IMR-90 (cell line): ENCODE data around the gene TCERG1L. TPM values are rescaled to one million over a fixed set of nuclear protein-coding genes. Genes with fewer than 3 reads are reported as not detected.

Source experiments
- ATAC-seq: fragments of 200-7000 bp; cut with Tn5 transposase; 2 replicates; pipeline ENCODE4 v1.9.1; 2020; ENCODE audit warnings: low read depth, mild to moderate bottlenecking, moderate library complexity
- BruUV-seq: library from RNA; stranded (reverse); fragments of 400-500 nt; replicated peaks from 2 replicates; lab custom pipeline; 2021; lab: Mats Ljungman, UMichigan
- CTCF ChIA-PET: fragments of 300-600 bp; formaldehyde crosslinking; extraction: SDS; loops from one replicate; lab custom pipeline; 2021; ENCODE audit warnings: antibody characterized with exemption; lab: Yijun Ruan, JAX
- POLR2A ChIA-PET: fragments of 300-600 bp; sonication (Branson Sonifier 250); formaldehyde crosslinking; loops from one replicate; lab custom pipeline; 2022; ENCODE audit warnings: antibody characterized with exemption; ENCODE audit not compliant: unreplicated experiment; lab: Charles Lee
- DNase-seq: peaks from one replicate; pipeline ENCODE4 v3.0.0; 2013
- H2AFZ ChIP-seq: replicated peaks from 2 replicates; pipeline ENCODE3; 2013; ENCODE audit warnings: low read length, mild to moderate bottlenecking; ENCODE audit not compliant: poor library complexity
- H2AK5ac ChIP-seq: 2 replicates; pipeline ENCODE4 v1.6.1; 2013; ENCODE audit warnings: low read depth, low read length, inconsistent platforms
- H2AK9ac ChIP-seq: replicated peaks from 2 replicates; pipeline ENCODE3; 2013; ENCODE audit warnings: mild to moderate bottlenecking, low read depth, low read length, moderate library complexity; ENCODE audit not compliant: poor library complexity
- H2BK120ac ChIP-seq: 2 replicates; pipeline ENCODE4 v1.6.1; 2013; ENCODE audit warnings: low read depth, low read length, inconsistent platforms
- H2BK15ac ChIP-seq: 3 replicates; pipeline ENCODE4 v1.6.1; 2013; ENCODE audit warnings: low read depth, low read length, inconsistent platforms
- H2BK20ac ChIP-seq: 2 replicates; pipeline ENCODE4 v1.6.1; 2013; ENCODE audit warnings: low read depth, mild to moderate bottlenecking, inconsistent platforms, low read length, moderate library complexity
- H2BK5ac ChIP-seq: 2 replicates; pipeline ENCODE4 v1.6.1; 2013; ENCODE audit warnings: mild to moderate bottlenecking, low read depth, low read length, inconsistent platforms; ENCODE audit not compliant: poor library complexity, severe bottlenecking
- H3K14ac ChIP-seq: replicated peaks from 2 replicates; pipeline ENCODE4 v1.6.1; 2013; ENCODE audit warnings: low read depth, low read length, inconsistent platforms
- H3K18ac ChIP-seq: 2 replicates; pipeline ENCODE4 v1.6.1; 2013; ENCODE audit warnings: low read depth, low read length, control low read depth
- H3K23ac ChIP-seq: 2 replicates; pipeline ENCODE4 v1.6.1; 2013; ENCODE audit warnings: low read depth, low read length, inconsistent platforms
- H3K27ac ChIP-seq: 2 replicates; pipeline ENCODE4 v1.5.1; 2013; ENCODE audit warnings: mild to moderate bottlenecking, control low read depth, low read length; ENCODE audit not compliant: insufficient read depth
- H3K27me3 ChIP-seq: 2 replicates; pipeline ENCODE4 v1.6.1; 2013; ENCODE audit warnings: low read length; ENCODE audit not compliant: control insufficient read depth, insufficient read depth
- H3K36me3 ChIP-seq: 2 replicates; pipeline ENCODE4 v1.6.1; 2013; ENCODE audit warnings: low read length, mixed read lengths; ENCODE audit not compliant: control insufficient read depth, insufficient read depth
- H3K4ac ChIP-seq: 2 replicates; pipeline ENCODE4 v1.6.1; 2013; ENCODE audit warnings: low read depth, low read length, inconsistent platforms
- H3K4me1 ChIP-seq: 2 replicates; pipeline ENCODE4 v1.6.1; 2013; ENCODE audit warnings: low read length, mixed read lengths; ENCODE audit not compliant: control insufficient read depth, insufficient read depth
- H3K4me2 ChIP-seq: 2 replicates; pipeline ENCODE4 v1.6.1; 2013; ENCODE audit warnings: low read depth, mild to moderate bottlenecking, control low read depth, low read length, moderate library complexity
- H3K4me3 ChIP-seq: 2 replicates; pipeline ENCODE4 v1.5.1; 2013; ENCODE audit warnings: low read depth, mild to moderate bottlenecking, control low read depth, low read length, moderate library complexity; ENCODE audit not compliant: insufficient read depth
- H3K56ac ChIP-seq: 2 replicates; pipeline ENCODE4 v1.6.1; 2013; ENCODE audit warnings: low read length, inconsistent platforms; ENCODE audit not compliant: insufficient read depth; ENCODE audit errors: extremely low read depth
- H3K79me1 ChIP-seq, 2 experiments: 2 replicates each; pipeline ENCODE4 v1.6.1; 2013; ENCODE audit warnings: low read length in 2 of 2, inconsistent platforms in 1 of 2, low read depth in 1 of 2
- H3K9ac ChIP-seq: 2 replicates; pipeline ENCODE4 v1.6.1; 2013; ENCODE audit warnings: low read depth, low read length, control low read depth
- H3K9me1 ChIP-seq: 2 replicates; pipeline ENCODE4 v1.6.1; 2013; ENCODE audit warnings: low read length, inconsistent platforms; ENCODE audit not compliant: insufficient read depth
- H3K9me3 ChIP-seq: 2 replicates; pipeline ENCODE4 v1.6.1; 2013; ENCODE audit warnings: low read length; ENCODE audit not compliant: control insufficient read depth, insufficient read depth
- H4K20me1 ChIP-seq: 2 replicates; pipeline ENCODE4 v1.6.1; 2013; ENCODE audit warnings: low read length, inconsistent platforms; ENCODE audit not compliant: insufficient read depth
- H4K5ac ChIP-seq: 2 replicates; pipeline ENCODE4 v1.6.1; 2013; ENCODE audit warnings: mild to moderate bottlenecking, low read depth, low read length, control low read depth
- H4K8ac ChIP-seq, 2 experiments: 2 replicates each; pipeline ENCODE4 v1.6.1; 2013; ENCODE audit warnings: low read depth in 2 of 2, low read length in 2 of 2, control low read depth in 1 of 2, inconsistent platforms in 1 of 2
- H4K91ac ChIP-seq: 2 replicates; pipeline ENCODE4 v1.6.1; 2013; ENCODE audit warnings: low read depth, low read length, inconsistent platforms; ENCODE audit not compliant: insufficient read depth
- CEBPB ChIP-seq: IDR thresholded peaks from 2 replicates; pipeline ENCODE4 v1.6.1; 2012; ENCODE audit warnings: low read depth, low read length, improper control_type of control experiment
- CHD1 ChIP-seq: IDR thresholded peaks from 2 replicates; pipeline ENCODE4 v1.6.1; 2012; ENCODE audit warnings: low read depth, low read length, improper control_type of control experiment
- FOS ChIP-seq: fragments of 150-350 bp; IDR thresholded peaks from 2 replicates; pipeline ENCODE4 v1.6.1; 2016; ENCODE audit warnings: low read depth, low read length
- MAFK ChIP-seq: IDR thresholded peaks from 2 replicates; pipeline ENCODE4 v1.6.1; 2012; ENCODE audit warnings: low read depth, low read length, improper control_type of control experiment
- MAZ ChIP-seq: IDR thresholded peaks from 2 replicates; pipeline ENCODE4 v1.6.1; 2012; ENCODE audit warnings: low read depth, mild to moderate bottlenecking, low read length, improper control_type of control experiment, moderate library complexity, borderline replicate concordance
- MXI1 ChIP-seq: IDR thresholded peaks from 2 replicates; pipeline ENCODE4 v1.6.1; 2012; ENCODE audit warnings: low read depth, mild to moderate bottlenecking, low read length, moderate library complexity, borderline replicate concordance
- NFE2L2 ChIP-seq: fragments of 150-350 bp; IDR thresholded peaks from 2 replicates; pipeline ENCODE4 v1.6.1; 2016; ENCODE audit warnings: low read depth, mild to moderate bottlenecking, low read length
- POLR2A ChIP-seq: IDR thresholded peaks from 2 replicates; pipeline ENCODE4 v1.6.1; 2012; ENCODE audit warnings: mild to moderate bottlenecking, low read depth, low read length
- RAD21 ChIP-seq: IDR thresholded peaks from 2 replicates; pipeline ENCODE4 v1.6.1; 2012; ENCODE audit warnings: low read length, improper control_type of control experiment
- RCOR1 ChIP-seq: IDR thresholded peaks from 2 replicates; pipeline ENCODE4 v1.6.1; 2012; ENCODE audit warnings: mild to moderate bottlenecking, low read length, improper control_type of control experiment; ENCODE audit not compliant: insufficient replicate concordance
- RFX5 ChIP-seq: IDR thresholded peaks from 2 replicates; pipeline ENCODE4 v1.8.0; 2012; ENCODE audit warnings: low read depth, mild to moderate bottlenecking, low read length, moderate library complexity
- SMC3 ChIP-seq: fragments of 150-350 bp; IDR thresholded peaks from 2 replicates; pipeline ENCODE4 v1.6.1; 2016; ENCODE audit warnings: low read depth, mild to moderate bottlenecking, antibody characterized with exemption, low read length, moderate library complexity
- WGBS, 2 experiments: methylation state at CpG; one replicate each; pipeline versions ENCODE4 v1.1.5 to v1.1.7; 2013; ENCODE audit warnings: missing lambda C conversion rate in 2 of 2; ENCODE audit not compliant: insufficient read length in 1 of 2; ENCODE audit errors: extremely low coverage in 2 of 2; 5-methylcytosine and 5-hydroxymethylcytosine counted together
- dilution Hi-C: fragments of 300-500 bp; cut with HindIII; formaldehyde crosslinking; loops from one replicate; pipeline ENCODE4 v1.14.3; 2018; ENCODE audit warnings: low sequenced_read_pairs; ENCODE audit not compliant: unreplicated experiment
- in situ Hi-C: fragments of 300-500 bp; cut with MboI; formaldehyde crosslinking; loops from 3 replicates; pipeline ENCODE4 v1.14.3; 2019; ENCODE audit warnings: low sequenced_read_pairs, inconsistent platforms, mixed read lengths
- intact Hi-C: fragments of 100-400 bp; cut with micrococcal nuclease; formaldehyde crosslinking; loops from 2 replicates; pipeline ENCODE4 v1.10.0; 2022
- polyA plus RNA-seq, 3 experiments: library from polyadenylated mRNA; depleted of rRNA; stranded (reverse); fragments of >200 nt; gene quantifications; 2 replicates each; pipeline ENCODE4 v1.2.3, GENCODE V29; 2012; ENCODE audit warnings: low replicate concordance in 1 of 3
- total RNA-seq: library from RNA; depleted of rRNA; stranded (reverse); fragments of >200 nt; gene quantifications from 2 replicates; pipeline ENCODE4 v1.2.3, GENCODE V29; 2012
- TF ChIP-seq, protein P1 (sequence below): fragments of 150-350 bp; IDR thresholded peaks from 2 replicates; pipeline ENCODE4 v1.6.1; 2016; ENCODE audit warnings: low read depth, mild to moderate bottlenecking, low read length, moderate library complexity, borderline replicate concordance
- TF ChIP-seq, protein P2 (sequence below): fragments of 150-350 bp; IDR thresholded peaks from 2 replicates; pipeline ENCODE4 v1.6.1; 2017; ENCODE audit warnings: mild to moderate bottlenecking, antibody characterized with exemption, low read length, low read depth
- TF ChIP-seq, protein P3 (sequence below): conservative IDR thresholded peaks from 2 replicates; pipeline ENCODE4 v1.5.1; 2012; ENCODE audit warnings: mild to moderate bottlenecking, low read depth, low read length, improper control_type of control experiment

TCERG1L gene
- total and polyA plus RNA-seq, 2 of the 4 experiments (the other 2 are of a cell fraction), result not detected

GRCh38 chr10:131180086-131180485 is 131.4 kb downstream of the TCERG1L start:
- H3K18ac ChIP-seq, result no peak overlapping the region
- 67% methylated on average over 1 of the region's 9 CpGs; no CpG with 5 or more reads in 1 of the 2 experiments for WGBS, 2 experiments
- no peak overlapping the region for H2BK120ac ChIP-seq
- no peak overlapping the region for H2BK20ac ChIP-seq
- H3K4me3 ChIP-seq, result no peak overlapping the region
- TF ChIP-seq CHD1, result no peak
- no peak for TF ChIP-seq SMC3
- TF ChIP-seq, protein P1, sequence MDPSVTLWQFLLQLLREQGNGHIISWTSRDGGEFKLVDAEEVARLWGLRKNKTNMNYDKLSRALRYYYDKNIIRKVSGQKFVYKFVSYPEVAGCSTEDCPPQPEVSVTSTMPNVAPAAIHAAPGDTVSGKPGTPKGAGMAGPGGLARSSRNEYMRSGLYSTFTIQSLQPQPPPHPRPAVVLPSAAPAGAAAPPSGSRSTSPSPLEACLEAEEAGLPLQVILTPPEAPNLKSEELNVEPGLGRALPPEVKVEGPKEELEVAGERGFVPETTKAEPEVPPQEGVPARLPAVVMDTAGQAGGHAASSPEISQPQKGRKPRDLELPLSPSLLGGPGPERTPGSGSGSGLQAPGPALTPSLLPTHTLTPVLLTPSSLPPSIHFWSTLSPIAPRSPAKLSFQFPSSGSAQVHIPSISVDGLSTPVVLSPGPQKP, result no peak
- no peak for TF ChIP-seq MXI1
- no peak for TF ChIP-seq POLR2A
- TF ChIP-seq NFE2L2, result no peak
- TF ChIP-seq, protein P2, sequence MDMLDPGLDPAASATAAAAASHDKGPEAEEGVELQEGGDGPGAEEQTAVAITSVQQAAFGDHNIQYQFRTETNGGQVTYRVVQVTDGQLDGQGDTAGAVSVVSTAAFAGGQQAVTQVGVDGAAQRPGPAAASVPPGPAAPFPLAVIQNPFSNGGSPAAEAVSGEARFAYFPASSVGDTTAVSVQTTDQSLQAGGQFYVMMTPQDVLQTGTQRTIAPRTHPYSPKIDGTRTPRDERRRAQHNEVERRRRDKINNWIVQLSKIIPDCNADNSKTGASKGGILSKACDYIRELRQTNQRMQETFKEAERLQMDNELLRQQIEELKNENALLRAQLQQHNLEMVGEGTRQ, result no peak
- no peak for TF ChIP-seq FOS
- no peak for TF ChIP-seq CEBPB
- no peak for TF ChIP-seq MAFK
- TF ChIP-seq MAZ, result no peak
- no peak for TF ChIP-seq RFX5
- no peak for TF ChIP-seq RCOR1
- TF ChIP-seq, protein P3, sequence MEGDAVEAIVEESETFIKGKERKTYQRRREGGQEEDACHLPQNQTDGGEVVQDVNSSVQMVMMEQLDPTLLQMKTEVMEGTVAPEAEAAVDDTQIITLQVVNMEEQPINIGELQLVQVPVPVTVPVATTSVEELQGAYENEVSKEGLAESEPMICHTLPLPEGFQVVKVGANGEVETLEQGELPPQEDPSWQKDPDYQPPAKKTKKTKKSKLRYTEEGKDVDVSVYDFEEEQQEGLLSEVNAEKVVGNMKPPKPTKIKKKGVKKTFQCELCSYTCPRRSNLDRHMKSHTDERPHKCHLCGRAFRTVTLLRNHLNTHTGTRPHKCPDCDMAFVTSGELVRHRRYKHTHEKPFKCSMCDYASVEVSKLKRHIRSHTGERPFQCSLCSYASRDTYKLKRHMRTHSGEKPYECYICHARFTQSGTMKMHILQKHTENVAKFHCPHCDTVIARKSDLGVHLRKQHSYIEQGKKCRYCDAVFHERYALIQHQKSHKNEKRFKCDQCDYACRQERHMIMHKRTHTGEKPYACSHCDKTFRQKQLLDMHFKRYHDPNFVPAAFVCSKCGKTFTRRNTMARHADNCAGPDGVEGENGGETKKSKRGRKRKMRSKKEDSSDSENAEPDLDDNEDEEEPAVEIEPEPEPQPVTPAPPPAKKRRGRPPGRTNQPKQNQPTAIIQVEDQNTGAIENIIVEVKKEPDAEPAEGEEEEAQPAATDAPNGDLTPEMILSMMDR, result no peak
- TF ChIP-seq RAD21, result no peak
- H2AK5ac ChIP-seq, result no peak overlapping the region
- H2BK15ac ChIP-seq, result no peak overlapping the region
- ChIA-PET POLR2A (no interaction called here), CTCF (no interaction called here)
- H3K4me1 ChIP-seq, result no peaks in the 10 kb centered on the region
- no peak overlapping the region for H3K9ac ChIP-seq
- H3K27me3 ChIP-seq, result no peaks in the 10 kb centered on the region
- dilution Hi-C loops, result no loop called here
- no peak overlapping the region for H3K14ac ChIP-seq
- H4K20me1 ChIP-seq, result no peaks in the 10 kb centered on the region
- no peaks in the 10 kb centered on the region for H3K79me1 ChIP-seq
- ATAC-seq (no peak), DNase-seq (no peak)
- no peak overlapping the region for H2AK9ac ChIP-seq
- intact Hi-C loops, result no loop called here
- H3K4me2 ChIP-seq, result no peak overlapping the region
- no peaks in the 10 kb centered on the region for H3K9me1 ChIP-seq
- H3K4ac ChIP-seq, result no peak overlapping the region
- peaks cover 62% of the 10 kb centered on the region for H3K9me3 ChIP-seq
- H3K23ac ChIP-seq, result no peak overlapping the region
- no peak overlapping the region for H4K8ac ChIP-seq
- H4K91ac ChIP-seq, result no peak overlapping the region
- H3K36me3 ChIP-seq, result no peaks in the 10 kb centered on the region
- no peak overlapping the region for H3K56ac ChIP-seq
- no peak overlapping the region for H3K27ac ChIP-seq
- no TSS peak for BruUV-seq
- in situ Hi-C loops, result no loop called here
- no peak overlapping the region for H2BK5ac ChIP-seq
- no peak overlapping the region for H2AFZ ChIP-seq
- H4K5ac ChIP-seq, result no peak overlapping the region
